Esophagus muscularis mucosa (tissue), 3 donors: Measurements from ENCODE around the gene GGACT.

Source experiments
- CTCF ChIP-seq, 3 experiments: fragments of 200-600 bp in 2 of 3; fragments of 450-650 bp in 1 of 3; sonication (generic) in 2 of 3; IDR thresholded peaks; one replicate each; pipeline ENCODE4 v1.5.1; 2017 to 2019; ENCODE audit warnings: antibody characterized with exemption in 3 of 3, mild to moderate bottlenecking in 2 of 3, moderate library complexity in 1 of 3
- POLR2A ChIP-seq: fragments of 450-650 bp; IDR thresholded peaks from one replicate; pipeline ENCODE4 v1.6.1; 2017; ENCODE audit warnings: antibody characterized with exemption, moderate library complexity, mild to moderate bottlenecking, low read depth
- POLR2AphosphoS5 ChIP-seq, 2 donors: sonication (generic); formaldehyde crosslinking; IDR thresholded peaks; one replicate each; pipeline ENCODE4 v1.6.1; 2017; ENCODE audit warnings: antibody characterized with exemption in 2 of 2

- TF ChIP-seq POLR2A (no peak), CTCF (IDR thresholded peaks at IDR 0.05) (no peak), POLR2AphosphoS5 (IDR thresholded peaks at IDR 0.05) (no peak)
Measured at GRCh38 chr13:100613031-100613430, 24.4 kb upstream of the GGACT start.
